Ramos (cell line): ENCODE results near the gene SFXN5.

Experiments
- in situ Hi-C: fragments of 300-500 bp; cut with MboI; formaldehyde crosslinking; loops from one replicate; pipeline ENCODE4 v1.14.3; 2022; ENCODE audit warnings: low sequenced_read_pairs; ENCODE audit not compliant: unreplicated experiment

SFXN5 gene

DNA sequence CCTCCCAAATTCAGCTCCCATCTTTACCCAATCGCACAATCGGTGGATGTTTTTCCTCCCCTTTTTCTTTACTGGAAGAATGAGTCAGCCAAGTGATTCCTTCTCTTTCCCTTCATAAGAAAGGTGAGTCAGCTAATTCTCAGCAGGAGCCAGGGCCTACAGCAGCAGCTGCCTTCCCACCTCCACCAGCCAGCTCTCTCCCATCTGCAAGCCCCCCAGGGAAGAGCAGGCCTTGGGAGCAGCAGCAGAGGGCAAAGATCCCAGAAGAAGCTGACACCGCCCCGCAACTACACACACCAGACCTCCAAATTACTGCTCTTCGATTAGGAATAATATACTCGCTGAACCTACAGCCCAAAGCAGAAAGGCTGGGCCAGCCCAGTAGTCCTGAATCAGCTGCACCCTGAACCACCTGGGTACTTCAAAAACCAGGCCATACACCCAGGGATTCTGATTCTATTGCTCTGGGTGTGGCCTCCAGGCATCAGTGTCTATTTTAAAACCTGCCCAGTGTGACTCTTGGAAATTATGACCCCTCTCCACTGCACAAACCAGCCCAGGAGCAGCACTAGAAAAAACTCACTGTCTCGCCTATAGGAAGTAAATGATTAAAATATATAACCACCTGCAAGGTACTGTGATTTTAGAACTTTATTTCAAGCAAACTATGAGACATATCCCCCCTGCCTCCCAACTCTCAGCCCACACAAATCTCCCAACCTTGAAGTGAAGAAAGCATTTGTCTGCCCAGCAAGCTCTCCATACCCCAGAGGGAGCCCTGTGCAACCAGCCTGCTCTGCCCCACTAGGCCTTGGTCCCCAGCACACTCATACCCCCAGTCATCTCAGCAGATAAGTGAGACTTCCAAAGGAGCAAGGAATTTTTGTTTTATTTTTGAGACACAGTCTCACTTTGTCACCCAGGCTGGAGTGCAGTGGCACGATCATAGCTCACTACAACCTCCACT lies 7.3 kb downstream of the SFXN5 start:
- in situ Hi-C loops: no loop called here

GRCh38 chr2:73063472-73063871 lies 8.0 kb downstream of the SFXN5 start:
- in situ Hi-C loops: no loop called here

GRCh38 chr2:73059106-73059505 lies 12.4 kb downstream of the SFXN5 start:
- in situ Hi-C loops: no loop called here

DNA sequence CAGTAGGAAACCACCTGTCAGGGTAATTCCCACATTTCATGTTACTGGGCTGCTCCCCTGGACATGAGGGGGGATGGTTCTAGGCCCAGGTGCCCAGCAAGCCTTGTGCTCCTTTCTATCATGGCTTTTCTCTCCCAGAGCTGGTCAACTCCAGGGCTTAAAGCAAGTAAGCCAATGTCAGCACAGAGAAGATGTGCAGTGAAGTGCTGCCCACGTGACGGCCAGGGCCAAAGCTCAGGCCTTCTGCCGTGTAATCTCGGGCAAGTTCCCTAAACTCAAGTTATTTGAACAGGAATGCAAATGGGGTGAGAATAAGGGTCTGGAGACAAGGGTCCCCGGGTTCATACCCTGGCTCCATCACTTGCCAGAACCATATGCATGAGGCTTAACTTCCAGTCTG lies 16.5 kb downstream of the SFXN5 start:
- in situ Hi-C loops: no loop called here

- in situ Hi-C loops: no loop called here
Observed at GRCh38 chr2:73053316-73054114, 18.0 kb downstream of the SFXN5 start.

GRCh38 chr2:73050121-73050545 lies 21.4 kb downstream of the SFXN5 start:
- in situ Hi-C loops: no loop called here

- in situ Hi-C loops: no loop called here
Observed at GRCh38 chr2:73043929-73044832, 27.3 kb downstream of the SFXN5 start.

GRCh38 chr2:73043276-73043675 lies 28.2 kb downstream of the SFXN5 start:
- in situ Hi-C loops: no loop called here

- in situ Hi-C loops: no loop called here
Observed at GRCh38 chr2:73037947-73038585, 33.4 kb downstream of the SFXN5 start.

- in situ Hi-C loops: no loop called here
Observed at GRCh38 chr2:73036766-73037165, 34.7 kb downstream of the SFXN5 start.

DNA sequence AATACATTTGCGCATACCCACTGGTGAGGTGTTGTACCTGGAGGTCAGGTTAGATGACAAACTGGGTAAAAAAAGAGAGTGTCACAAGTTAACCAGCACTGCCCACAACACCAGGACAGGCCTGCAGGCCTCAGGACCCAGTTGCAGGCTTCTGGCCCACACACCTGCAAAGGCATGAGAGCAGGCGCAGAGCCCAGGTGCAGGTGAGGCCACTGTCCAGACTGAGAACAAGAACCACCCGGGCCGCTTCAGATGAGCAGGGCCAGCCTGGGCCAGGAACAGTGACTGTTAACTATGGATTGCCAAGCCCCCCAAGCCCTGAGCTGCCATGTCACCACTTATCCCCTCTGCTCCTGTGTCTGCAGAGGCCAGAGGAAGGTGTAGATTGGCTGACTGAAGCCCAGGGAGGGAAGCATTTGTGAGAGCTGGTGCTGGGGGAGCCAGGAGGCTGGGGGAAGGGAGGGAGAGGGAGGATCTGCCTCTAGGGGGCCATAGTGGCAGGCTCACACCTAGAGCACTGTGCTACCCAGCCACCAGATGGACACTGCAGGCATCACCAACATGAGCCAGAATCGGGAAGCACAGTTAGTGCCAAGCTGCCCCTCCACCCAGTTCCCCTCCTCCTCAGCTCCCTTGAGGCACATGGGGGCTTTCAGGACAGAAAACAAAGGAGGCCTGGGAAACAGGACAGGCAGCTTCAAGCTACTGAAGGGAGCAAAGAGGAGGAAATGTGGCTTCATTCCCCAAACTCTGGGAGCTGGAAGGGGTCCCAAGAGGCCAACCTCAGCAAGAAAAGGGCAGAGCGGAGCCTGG lies 35.4 kb downstream of the SFXN5 start:
- in situ Hi-C loops: no loop called here

GRCh38 chr2:73034661-73035375 lies 36.7 kb downstream of the SFXN5 start:
- in situ Hi-C loops: no loop called here

DNA sequence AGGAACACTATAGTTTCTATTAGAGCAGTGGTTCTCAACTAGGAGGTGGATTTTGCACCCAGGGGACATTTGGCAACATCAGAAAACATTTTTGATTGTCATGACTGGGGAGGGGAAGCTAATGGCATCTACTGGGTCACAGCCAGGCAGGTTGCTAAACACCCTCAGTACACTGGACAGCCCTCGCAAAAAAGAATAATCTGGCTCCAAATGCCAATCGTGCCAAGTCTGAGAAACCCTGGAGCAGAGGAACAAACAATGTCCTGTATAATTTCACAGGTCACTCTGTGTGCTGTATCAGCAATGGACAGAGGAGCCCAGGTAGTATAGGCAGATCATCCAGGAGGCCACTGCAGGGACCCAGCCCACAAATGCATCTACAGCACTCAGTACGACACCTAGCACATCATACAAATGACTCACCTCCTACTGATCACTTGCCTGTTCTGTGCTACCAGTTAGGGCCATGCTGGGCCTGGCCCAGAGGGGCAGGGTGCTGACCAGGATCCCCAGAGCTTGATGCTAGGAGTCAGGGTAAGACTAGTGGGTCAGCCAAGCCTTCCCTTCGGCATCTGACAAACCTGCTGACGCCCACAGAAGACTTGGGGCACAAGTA lies 37.6 kb downstream of the SFXN5 start:
- in situ Hi-C loops: no loop called here

DNA sequence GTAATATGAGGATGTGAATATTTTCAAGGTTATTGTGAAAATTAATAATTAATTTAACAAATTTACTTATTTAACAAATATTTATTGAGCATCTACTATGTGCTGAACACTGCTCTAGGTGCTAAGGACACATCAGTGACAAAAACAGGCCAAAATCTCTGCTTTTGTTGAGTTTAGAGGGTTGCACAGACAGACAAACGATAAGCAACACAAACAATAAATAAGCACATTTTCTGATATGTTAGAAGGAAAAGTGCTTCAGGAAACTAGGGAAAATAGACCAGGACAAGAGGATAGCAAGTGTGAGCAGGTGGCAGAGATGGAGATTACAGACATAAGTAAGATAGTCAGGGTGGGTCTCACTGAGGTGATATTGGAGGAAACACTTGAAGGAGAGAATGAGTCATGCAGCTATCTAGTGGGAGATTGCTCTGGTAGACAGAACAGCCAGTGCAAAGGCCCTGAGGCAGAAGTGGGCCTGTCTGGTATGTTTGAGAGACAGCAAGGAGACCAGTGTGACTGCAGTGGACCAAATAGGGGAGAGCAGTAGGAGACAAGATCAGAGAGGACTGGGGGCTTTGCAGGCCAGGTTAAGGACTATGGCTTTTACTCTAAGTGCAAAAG lies 38.3 kb downstream of the SFXN5 start:
- in situ Hi-C loops: no loop called here

DNA sequence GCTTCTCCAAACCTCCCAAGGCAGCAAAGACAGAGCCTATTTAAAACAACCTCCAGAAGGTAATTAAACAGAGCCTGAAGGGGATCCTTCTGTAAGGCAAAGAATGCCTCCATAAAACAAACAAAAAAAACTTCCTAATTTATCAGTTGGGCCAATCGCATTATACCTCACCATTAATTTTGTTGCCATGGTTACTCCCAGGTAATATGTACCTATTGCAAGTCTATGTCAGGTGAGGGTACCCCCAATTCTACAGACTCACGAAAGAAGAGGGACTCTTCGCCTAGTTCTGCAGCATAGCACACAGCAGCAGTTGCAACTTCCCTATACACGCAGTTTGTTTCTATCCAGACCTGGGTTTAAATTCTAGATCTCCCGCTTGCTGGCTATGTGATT lies 38.8 kb downstream of the SFXN5 start:
- in situ Hi-C loops: no loop called here

DNA sequence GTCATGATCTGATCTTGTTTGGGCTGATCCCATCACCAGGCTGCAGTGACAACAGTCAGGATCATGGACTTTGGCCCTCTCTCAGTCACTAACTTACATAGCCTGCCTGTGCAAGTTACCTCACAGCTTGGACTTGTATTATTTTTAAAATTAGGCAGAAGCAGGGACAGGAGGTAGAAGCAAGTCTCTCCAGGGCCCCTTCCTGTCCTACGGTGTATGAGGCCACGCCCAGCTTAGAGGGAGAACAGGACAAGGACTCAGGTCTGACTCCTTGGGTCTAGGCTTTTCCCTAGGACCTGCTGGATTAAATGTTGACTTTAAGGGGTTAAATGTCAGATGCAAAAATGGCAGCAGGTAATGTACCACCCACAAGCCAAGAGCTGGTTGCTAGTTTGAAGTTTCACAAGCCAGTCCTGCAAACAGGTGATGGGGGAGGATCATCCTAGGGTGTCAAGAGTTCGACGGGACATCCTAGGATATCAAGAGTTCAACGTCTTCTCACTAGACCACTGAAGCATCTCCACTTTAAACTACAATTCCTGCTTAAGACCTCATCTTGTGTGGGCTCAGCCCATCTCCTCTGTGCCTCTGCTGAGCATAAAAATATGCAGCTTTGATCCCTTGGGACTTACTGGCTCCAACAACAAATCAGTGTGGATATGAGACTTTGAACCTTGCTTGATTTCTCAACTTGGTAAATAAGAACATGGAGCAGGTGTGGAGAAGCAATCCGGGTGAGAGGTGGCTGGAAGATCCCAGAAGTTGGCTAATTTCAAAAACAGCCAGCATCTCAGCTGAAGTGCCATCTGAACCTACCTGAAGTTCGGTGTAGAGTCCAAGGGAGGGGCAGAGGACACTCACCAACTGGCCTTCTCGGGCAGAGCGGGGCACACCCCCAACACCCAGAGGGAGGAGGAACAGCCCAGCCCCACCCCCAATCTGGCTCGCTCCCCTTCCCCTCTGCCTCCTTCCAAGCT lies 39.5 kb downstream of the SFXN5 start:
- in situ Hi-C loops: no loop called here
